Kidney (tissue), 14 donors: ENCODE results near the gene GPATCH8. TPM values are rescaled to one million over a fixed set of nuclear protein-coding genes. Genes with fewer than 3 reads are reported as not detected.

Source experiments
- DNase-seq, 5 donors: peaks; one replicate each; pipeline ENCODE4 v3.0.0-alpha.2; 2013 to 2020
- FAIRE-seq: peaks from 2 replicates; lab custom pipeline; 2012; peaks lifted over from hg19 to GRCh38; lab: Jason Lieb, UNC
- H3K27ac ChIP-seq, 2 donors: one replicate each; pipeline ENCODE4 v1.7.0; 2013; ENCODE audit warnings: low read depth in 2 of 2, low read length in 2 of 2, inconsistent platforms in 1 of 2
- H3K27me3 ChIP-seq: one replicate; pipeline ENCODE4 v1.7.1; 2013; ENCODE audit warnings: low read length, inconsistent platforms; ENCODE audit not compliant: control insufficient read depth, insufficient read depth
- H3K36me3 ChIP-seq, 3 donors: one replicate each; pipeline versions ENCODE4 v1.7.0 to v1.7.1; 2013; ENCODE audit warnings: low read length in 3 of 3, control low read depth in 1 of 3, inconsistent platforms in 1 of 3; ENCODE audit not compliant: insufficient read depth in 3 of 3, control insufficient read depth in 2 of 3
- H3K4me1 ChIP-seq, 3 donors: one replicate each; pipeline versions ENCODE4 v1.7.0 to v1.7.1; 2013; ENCODE audit warnings: low read length in 3 of 3, inconsistent platforms in 1 of 3, low read depth in 1 of 3; ENCODE audit not compliant: control insufficient read depth in 2 of 3, insufficient read depth in 2 of 3
- H3K4me3 ChIP-seq, 3 donors: one replicate each; pipeline versions ENCODE4 v1.7.0 to v1.8.1; 2013; ENCODE audit warnings: low read length in 3 of 3, control low read depth in 1 of 3, inconsistent platforms in 1 of 3
- H3K9ac ChIP-seq, 3 donors: one replicate each; pipeline versions ENCODE4 v1.7.0 to v1.7.1; 2013; ENCODE audit warnings: low read length in 3 of 3, control low read depth in 1 of 3, inconsistent platforms in 1 of 3
- H3K9me3 ChIP-seq, 3 donors: one replicate each; pipeline versions ENCODE4 v1.7.0 to v1.7.1; 2013; ENCODE audit warnings: low read length in 3 of 3, control low read depth in 1 of 3, inconsistent platforms in 1 of 3; ENCODE audit not compliant: control insufficient read depth in 2 of 3, insufficient read depth in 1 of 3
- intact Hi-C: fragments of 100-400 bp; cut with DNase I; formaldehyde crosslinking; loops from one replicate; pipeline ENCODE4 v1.11.1; 2022
- polyA plus RNA-seq: library from polyadenylated mRNA; stranded (reverse); fragments of 350-450 nt; fragmentation: Illumina TruSeq; extraction: RNeasy Lipid Tissue Mini Kit (QIAGEN cat#74804); gene quantifications from one replicate; pipeline ENCODE4 v1.2.3, GENCODE V29; 2014; ENCODE audit warnings: low read depth, low replicate concordance; ENCODE audit not compliant: insufficient read depth
- total RNA-seq: library from RNA; stranded (reverse); fragmentation: NEBNext Ultra II Directional; extraction: Animal tissue kit (Norgen Biotek cat#: 25700); gene quantifications from one replicate; pipeline ENCODE4 v1.2.1, GENCODE V29; 2021
- TF ChIP-seq, protein P1 (sequence below): IDR thresholded peaks from 3 replicates; pipeline ENCODE4 v1.5.1; 2012; ENCODE audit warnings: mild to moderate bottlenecking, moderate library complexity, borderline replicate concordance; ENCODE audit not compliant: insufficient read depth; ENCODE audit errors: extremely low read depth
- donor health status: control.
- donor health status: control.
- donor health status: control.
- donor health status: control.
- donor health status: control.
- donor health status: DM: yes; HTN: yes; CAD: no.
- donor health status: Normal renal cell carcinoma (clear cell type).

Gene GPATCH8
- total and polyA plus RNA-seq, 2 donors from 2014 or later: 3.5 to 47.0 TPM

DNA sequence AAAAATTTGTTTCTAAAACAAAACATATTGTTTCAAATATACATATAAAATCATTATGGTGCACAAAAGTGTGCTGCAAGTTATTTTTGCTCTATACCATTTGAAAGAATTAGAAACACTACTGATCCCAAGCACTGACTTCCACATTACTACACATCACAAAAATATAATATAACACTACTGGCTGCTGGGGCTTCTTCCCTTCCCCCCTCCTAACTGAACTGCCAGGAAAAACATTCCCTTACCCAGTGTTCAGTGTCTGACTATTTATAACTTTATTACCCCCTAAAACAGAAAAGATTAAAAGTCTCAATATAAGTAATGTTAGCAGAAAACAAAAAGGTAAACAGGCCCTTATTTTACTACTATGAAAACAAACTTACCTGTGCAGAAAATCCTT lies 36.9 kb downstream of the GPATCH8 start:
- Histone ChIP-seq H3K27me3 (no peaks in the 10 kb centered on the region), H3K36me3 (no peaks in the 10 kb centered on the region), H3K4me3 (no peak overlapping the region), H3K27ac (no peak overlapping the region), H3K9me3 (peaks cover 0 to 2% (median 0%) of the 10 kb centered on the region in 3 donors), H3K9ac (no peak overlapping the region), H3K4me1 (no peaks in the 10 kb centered on the region)
- FAIRE-seq (no peak), DNase-seq (peak in 1 of 5 donors; percentile 5)
- TF ChIP-seq, protein P1, sequence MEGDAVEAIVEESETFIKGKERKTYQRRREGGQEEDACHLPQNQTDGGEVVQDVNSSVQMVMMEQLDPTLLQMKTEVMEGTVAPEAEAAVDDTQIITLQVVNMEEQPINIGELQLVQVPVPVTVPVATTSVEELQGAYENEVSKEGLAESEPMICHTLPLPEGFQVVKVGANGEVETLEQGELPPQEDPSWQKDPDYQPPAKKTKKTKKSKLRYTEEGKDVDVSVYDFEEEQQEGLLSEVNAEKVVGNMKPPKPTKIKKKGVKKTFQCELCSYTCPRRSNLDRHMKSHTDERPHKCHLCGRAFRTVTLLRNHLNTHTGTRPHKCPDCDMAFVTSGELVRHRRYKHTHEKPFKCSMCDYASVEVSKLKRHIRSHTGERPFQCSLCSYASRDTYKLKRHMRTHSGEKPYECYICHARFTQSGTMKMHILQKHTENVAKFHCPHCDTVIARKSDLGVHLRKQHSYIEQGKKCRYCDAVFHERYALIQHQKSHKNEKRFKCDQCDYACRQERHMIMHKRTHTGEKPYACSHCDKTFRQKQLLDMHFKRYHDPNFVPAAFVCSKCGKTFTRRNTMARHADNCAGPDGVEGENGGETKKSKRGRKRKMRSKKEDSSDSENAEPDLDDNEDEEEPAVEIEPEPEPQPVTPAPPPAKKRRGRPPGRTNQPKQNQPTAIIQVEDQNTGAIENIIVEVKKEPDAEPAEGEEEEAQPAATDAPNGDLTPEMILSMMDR: no peak
- intact Hi-C loops: no loop called here

GRCh38 chr17:44465897-44466296 lies 37.3 kb downstream of the GPATCH8 start:
- no peak overlapping the region for H3K4me3 ChIP-seq
- H3K36me3 ChIP-seq: no peaks in the 10 kb centered on the region
- intact Hi-C loops: no loop called here
- H3K27me3 ChIP-seq: no peaks in the 10 kb centered on the region
- no peak overlapping the region for H3K27ac ChIP-seq
- no peak overlapping the region for H3K9ac ChIP-seq
- no peaks in the 10 kb centered on the region for H3K4me1 ChIP-seq
- TF ChIP-seq, protein P1: no peak
- DNase-seq: no peak
- FAIRE-seq: no peak
- H3K9me3 ChIP-seq: peaks cover 0 to 2% (median 0%) of the 10 kb centered on the region in 3 donors

GRCh38 chr17:44465276-44465675 lies 37.9 kb downstream of the GPATCH8 start:
- peaks cover 0 to 2% (median 0%) of the 10 kb centered on the region in 3 donors for H3K9me3 ChIP-seq
- no peaks in the 10 kb centered on the region for H3K4me1 ChIP-seq
- DNase-seq (no peak), FAIRE-seq (no peak)
- no peak overlapping the region for H3K4me3 ChIP-seq
- no peak overlapping the region for H3K9ac ChIP-seq
- H3K27ac ChIP-seq: no peak overlapping the region
- no peaks in the 10 kb centered on the region for H3K36me3 ChIP-seq
- intact Hi-C loops: no loop called here
- TF ChIP-seq, protein P1: no peak
- H3K27me3 ChIP-seq: no peaks in the 10 kb centered on the region

GRCh38 chr17:44464037-44464436 lies 39.2 kb downstream of the GPATCH8 start:
- TF ChIP-seq, protein P1: no peak
- Histone ChIP-seq H3K36me3 (no peaks in the 10 kb centered on the region), H3K4me1 (no peaks in the 10 kb centered on the region), H3K9me3 (peaks cover 0 to 2% (median 0%) of the 10 kb centered on the region in 3 donors), H3K9ac (no peak overlapping the region), H3K4me3 (no peak overlapping the region), H3K27me3 (no peaks in the 10 kb centered on the region), H3K27ac (no peak overlapping the region)
- intact Hi-C loops: no loop called here
- no peak for FAIRE-seq
- DNase-seq: no peak
